ENCODE results near the gene ZNF148. TPM values are rescaled to one million over a fixed set of nuclear protein-coding genes. Genes with fewer than 3 reads are reported as not detected.

The ZNF148 gene
- total and polyA plus RNA-seq, 7 donors: 3.5 to 29.8 (median 22.7) TPM

GRCh38 chr3:125229707-125230106 is 145.4 kb downstream of the ZNF148 start:
- intact Hi-C loops (cut with DNase I): no loop called here
- Histone ChIP-seq H3K27me3 (ENCODE audit: insufficient read depth in 3 of 3, low read length in 2 of 3) (no peaks in the 10 kb centered on the region), H3K4me1 (no peaks in the 10 kb centered on the region), H3K9me3 (no peaks in the 10 kb centered on the region), H3K4me3 (no peak overlapping the region), H3K27ac (no peak overlapping the region), H3K36me3 (ENCODE audit: insufficient read depth in 1 of 2, low read depth in 1 of 2) (peaks cover 5 to 31% of the 10 kb centered on the region in 2 donors)
- 97 to 98% (median 97%) methylated on average over 1 of the region's 1 CpG for WGBS, 3 donors
- ATAC-seq: no peak
- DNase-seq: no peak
- no peak for TF ChIP-seq CTCF (IDR thresholded peaks at IDR 0.05)

- H3K4me3 ChIP-seq: no peak overlapping the region
- no peaks in the 10 kb centered on the region for H3K9me3 ChIP-seq
- no peak for TF ChIP-seq CTCF (IDR thresholded peaks at IDR 0.05)
- no peaks in the 10 kb centered on the region for H3K27me3 ChIP-seq (ENCODE audit: insufficient read depth in 3 of 3, low read length in 2 of 3)
- H3K27ac ChIP-seq: no peak overlapping the region
- H3K36me3 ChIP-seq (ENCODE audit: insufficient read depth in 1 of 2, low read depth in 1 of 2): peaks cover 5 to 27% of the 10 kb centered on the region in 2 donors
- intact Hi-C loops (cut with DNase I): no loop called here
- no peak for DNase-seq
- no peaks in the 10 kb centered on the region for H3K4me1 ChIP-seq
- no peak for ATAC-seq
- 60 to 76% (median 60%) methylated on average over 7 of the region's 7 CpGs for WGBS, 3 donors
These were observed 146.0 kb downstream of the ZNF148 start for GRCh38 chr3:125229168-125229567.

GRCh38 chr3:125221831-125222230 is 153.3 kb downstream of the ZNF148 start:
- Histone ChIP-seq H3K27ac (no peak overlapping the region), H3K27me3 (ENCODE audit: insufficient read depth in 3 of 3, low read length in 2 of 3) (no peaks in the 10 kb centered on the region), H3K4me3 (no peak overlapping the region), H3K36me3 (ENCODE audit: insufficient read depth in 1 of 2, low read depth in 1 of 2) (no peaks in the 10 kb centered on the region), H3K4me1 (no peaks in the 10 kb centered on the region), H3K9me3 (no peaks in the 10 kb centered on the region)
- 79 to 81% (median 79%) methylated on average over 3 of the region's 3 CpGs for WGBS, 3 donors
- intact Hi-C loops (cut with DNase I): no loop called here
- ATAC-seq: no peak
- no peak for TF ChIP-seq CTCF (IDR thresholded peaks at IDR 0.05)
- DNase-seq: no peak

DNA sequence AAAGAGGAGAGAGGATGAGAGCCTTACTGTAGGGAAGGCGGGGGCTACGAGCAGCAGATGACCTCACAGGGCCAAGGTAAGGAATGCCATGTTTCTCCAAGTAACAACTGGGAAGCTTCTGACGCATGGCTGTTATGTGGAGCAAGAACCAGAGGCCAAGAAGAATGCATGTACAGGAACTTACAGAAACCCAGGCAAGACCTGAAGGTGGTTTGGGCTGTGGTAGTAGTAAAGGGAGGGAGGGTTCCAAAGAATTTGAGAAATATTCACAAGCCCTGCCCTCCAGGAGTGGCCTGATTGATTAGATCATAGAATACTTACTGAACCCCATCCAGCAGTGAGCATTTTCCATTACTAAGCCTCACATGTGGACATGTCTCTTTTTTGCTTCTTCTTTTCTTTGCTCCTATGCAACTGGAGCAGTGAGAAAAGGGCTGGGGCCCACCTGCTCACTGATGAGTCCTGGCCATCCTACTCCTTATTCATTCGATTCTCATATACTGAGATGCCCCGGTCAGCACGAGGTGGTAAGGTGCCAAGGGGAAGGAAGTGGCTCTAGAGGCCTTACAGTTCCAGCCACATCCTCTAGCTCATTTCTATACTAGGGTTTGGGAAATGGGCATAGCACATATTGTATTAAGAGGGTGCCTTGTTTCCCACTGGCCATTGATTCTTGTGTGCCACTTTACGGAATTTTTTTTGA is 154.2 kb downstream of the ZNF148 start:
- ATAC-seq: peak in 2 of 4 donors; percentile 17 to 35

More for the DNA sequence above, 154.2 kb downstream of the ZNF148 start:
- no peaks in the 10 kb centered on the region for H3K36me3 ChIP-seq (ENCODE audit: insufficient read depth in 1 of 2, low read depth in 1 of 2)
- no peak for DNase-seq
- H3K27ac ChIP-seq: no peak overlapping the region
- no peaks in the 10 kb centered on the region for H3K27me3 ChIP-seq (ENCODE audit: insufficient read depth in 3 of 3, low read length in 2 of 3)
- no peak for TF ChIP-seq CTCF (IDR thresholded peaks at IDR 0.05)
- H3K9me3 ChIP-seq: no peaks in the 10 kb centered on the region
- no peaks in the 10 kb centered on the region for H3K4me1 ChIP-seq
- intact Hi-C loops (cut with DNase I): no loop called here
- no peak overlapping the region for H3K4me3 ChIP-seq
- WGBS, 3 donors: 65 to 73% (median 69%) methylated on average over 7 of the region's 7 CpGs

Data from psoas muscle (tissue), 8 donors.